ENCODE data around the gene ZBTB17.

ZBTB17 gene

GRCh38 chr1:15950763-15951295 lies 25.1 kb downstream of the ZBTB17 start:
- TF ChIP-seq SPI1 (IDR thresholded peaks at IDR 0.05; ENCODE audit: low read depth, low read length), result no peak
- TF ChIP-seq POU2F2 (IDR thresholded peaks at IDR 0.05; ENCODE audit: low read depth, low read length), result no peak
- no peak for TF ChIP-seq POLR2A (IDR thresholded peaks at IDR 0.05; ENCODE audit: low read depth, low read length)
- TF ChIP-seq TAF1 (IDR thresholded peaks at IDR 0.05; ENCODE audit: low read depth, low read length), result no peak
- no peak for TF ChIP-seq PAX5 (IDR thresholded peaks at IDR 0.05; ENCODE audit: insufficient read depth, low read length, severe bottlenecking)
- TF ChIP-seq POLR2AphosphoS5 (IDR thresholded peaks at IDR 0.05; ENCODE audit: low read depth, low read length), result no peak
- peak; percentile 59 for FAIRE-seq
- no peak for DNase-seq (ENCODE audit: insufficient read length, low spot score)

GRCh38 chr1:15950302-15950701 lies 25.6 kb downstream of the ZBTB17 start:
- TF ChIP-seq POLR2A (IDR thresholded peaks at IDR 0.05; ENCODE audit: low read depth, low read length) (no peak), POU2F2 (IDR thresholded peaks at IDR 0.05; ENCODE audit: low read depth, low read length) (no peak), POLR2AphosphoS5 (IDR thresholded peaks at IDR 0.05; ENCODE audit: low read depth, low read length) (no peak), TAF1 (IDR thresholded peaks at IDR 0.05; ENCODE audit: low read depth, low read length) (no peak), PAX5 (IDR thresholded peaks at IDR 0.05; ENCODE audit: insufficient read depth, low read length, severe bottlenecking) (no peak), SPI1 (IDR thresholded peaks at IDR 0.05; ENCODE audit: low read depth, low read length) (no peak)
- FAIRE-seq, result no peak
- DNase-seq (ENCODE audit: insufficient read length, low spot score), result no peak

DNA sequence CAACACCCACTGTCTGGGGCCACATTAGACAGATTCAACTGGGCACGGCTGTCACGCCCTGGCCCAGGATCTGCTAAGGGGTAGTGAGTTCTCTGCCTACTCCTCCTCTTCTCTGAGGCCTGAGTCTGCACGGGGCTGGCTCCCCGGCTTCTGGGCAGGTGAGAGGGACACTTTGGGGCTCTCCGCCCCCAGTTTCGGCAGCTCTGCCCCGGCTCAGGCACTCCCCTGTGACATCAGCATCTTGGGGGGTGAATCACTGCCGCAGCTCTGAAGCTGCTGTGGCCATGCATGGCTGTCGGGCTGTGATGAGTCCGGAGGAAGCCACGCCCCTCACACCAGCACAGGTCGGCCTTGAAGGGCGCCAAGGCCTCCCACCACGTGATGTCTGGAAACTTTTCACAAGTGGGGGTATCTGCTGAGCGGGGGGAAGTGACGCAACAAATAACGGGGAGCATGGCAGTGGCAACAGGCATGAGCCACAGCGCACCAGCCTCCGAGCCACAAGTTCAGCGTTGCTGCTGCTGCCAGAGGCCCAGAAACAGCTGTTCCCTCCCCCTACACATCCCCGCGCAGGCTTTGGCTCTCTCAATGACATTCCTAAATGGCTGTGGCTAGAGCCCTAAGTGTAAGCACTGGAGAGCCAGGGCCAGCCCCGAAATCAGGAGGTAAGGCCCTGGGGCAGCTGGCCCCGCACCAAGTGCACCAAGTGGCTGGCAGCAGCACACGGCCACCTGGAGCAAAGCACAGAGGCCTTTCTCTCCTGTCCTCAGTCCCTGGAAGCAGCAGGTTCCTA lies 26.3 kb downstream of the ZBTB17 start:
- DNase-seq (ENCODE audit: insufficient read length, low spot score) (peak; percentile 91), FAIRE-seq (peak; percentile 99)
- TF ChIP-seq POLR2AphosphoS5 (IDR thresholded peaks at IDR 0.05; ENCODE audit: low read depth, low read length), result no peak
- peak; percentile 12 for TF ChIP-seq PAX5 (IDR thresholded peaks at IDR 0.05; ENCODE audit: insufficient read depth, low read length, severe bottlenecking)
- no peak; the same call in 1 of the 2 replicates for TF ChIP-seq POLR2A (IDR thresholded peaks at IDR 0.05; ENCODE audit: low read depth, low read length)

- DNase-seq (ENCODE audit: insufficient read length, low spot score), result no peak
- TF ChIP-seq SPI1 (IDR thresholded peaks at IDR 0.05; ENCODE audit: low read depth, low read length), result no peak
- TF ChIP-seq PAX5 (IDR thresholded peaks at IDR 0.05; ENCODE audit: insufficient read depth, low read length, severe bottlenecking), result no peak
- TF ChIP-seq POU2F2 (IDR thresholded peaks at IDR 0.05; ENCODE audit: low read depth, low read length), result no peak
- no peak for TF ChIP-seq POLR2AphosphoS5 (IDR thresholded peaks at IDR 0.05; ENCODE audit: low read depth, low read length)
- TF ChIP-seq TAF1 (IDR thresholded peaks at IDR 0.05; ENCODE audit: low read depth, low read length), result 0 out of 2 replicates have a peak, but pooled peaks have one; percentile 24
- 0 out of 2 replicates have a peak, but pooled peaks have one; percentile 20 for TF ChIP-seq POLR2A (IDR thresholded peaks at IDR 0.05; ENCODE audit: low read depth, low read length)
- no peak for FAIRE-seq
Measured at GRCh38 chr1:15948595-15949452, 27.1 kb downstream of the ZBTB17 start.

- TF ChIP-seq POU2F2 (IDR thresholded peaks at IDR 0.05; ENCODE audit: low read depth, low read length) (no peak), TAF1 (IDR thresholded peaks at IDR 0.05; ENCODE audit: low read depth, low read length) (no peak), POLR2AphosphoS5 (IDR thresholded peaks at IDR 0.05; ENCODE audit: low read depth, low read length) (no peak), POLR2A (IDR thresholded peaks at IDR 0.05; ENCODE audit: low read depth, low read length) (no peak), PAX5 (IDR thresholded peaks at IDR 0.05; ENCODE audit: insufficient read depth, low read length, severe bottlenecking) (no peak), SPI1 (IDR thresholded peaks at IDR 0.05; ENCODE audit: low read depth, low read length) (no peak)
- no peak for FAIRE-seq
- DNase-seq (ENCODE audit: insufficient read length, low spot score), result no peak
Measured at GRCh38 chr1:15948091-15948591, 27.8 kb downstream of the ZBTB17 start.

DNA sequence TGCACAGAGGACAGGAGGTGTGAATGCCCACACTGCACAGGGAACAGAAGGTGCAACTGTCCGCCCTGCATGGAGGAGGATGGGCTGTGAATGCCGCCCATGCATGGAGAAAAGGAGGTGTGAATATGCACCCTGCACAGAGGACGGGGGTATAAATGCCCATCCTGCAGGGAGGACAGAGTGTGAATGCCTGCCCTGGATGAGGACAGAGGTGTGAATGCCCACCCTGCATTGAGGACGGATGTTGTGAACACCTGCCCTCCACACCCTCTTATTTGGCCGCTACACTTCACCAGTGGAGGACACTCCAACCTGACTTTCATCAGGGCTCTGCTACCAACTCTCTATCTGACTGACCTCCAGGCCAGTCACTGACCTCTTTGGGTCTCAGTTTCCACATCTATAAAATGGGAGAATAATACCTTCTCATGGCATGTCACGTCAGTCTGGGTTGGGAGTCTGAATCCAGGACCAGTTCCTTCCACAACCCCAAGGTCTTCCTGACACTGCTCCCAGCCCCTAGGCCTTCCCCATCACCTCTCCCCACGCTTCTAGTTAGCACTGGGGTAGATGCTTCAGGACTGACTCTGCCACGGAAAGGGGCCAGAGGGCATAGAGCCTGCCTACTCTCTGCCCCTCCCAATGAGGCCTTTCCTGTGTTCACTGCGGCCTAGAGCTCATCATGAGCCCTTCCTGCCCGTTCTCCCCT lies 28.4 kb downstream of the ZBTB17 start:
- TF ChIP-seq POU2F2 (IDR thresholded peaks at IDR 0.05; ENCODE audit: low read depth, low read length), result no peak
- TF ChIP-seq SPI1 (IDR thresholded peaks at IDR 0.05; ENCODE audit: low read depth, low read length), result no peak
- no peak for TF ChIP-seq TAF1 (IDR thresholded peaks at IDR 0.05; ENCODE audit: low read depth, low read length)
- TF ChIP-seq POLR2A (IDR thresholded peaks at IDR 0.05; ENCODE audit: low read depth, low read length), result no peak
- no peak for TF ChIP-seq PAX5 (IDR thresholded peaks at IDR 0.05; ENCODE audit: insufficient read depth, low read length, severe bottlenecking)
- no peak for TF ChIP-seq POLR2AphosphoS5 (IDR thresholded peaks at IDR 0.05; ENCODE audit: low read depth, low read length)
- no peak for DNase-seq (ENCODE audit: insufficient read length, low spot score)
- peak; percentile 28 for FAIRE-seq

DNA sequence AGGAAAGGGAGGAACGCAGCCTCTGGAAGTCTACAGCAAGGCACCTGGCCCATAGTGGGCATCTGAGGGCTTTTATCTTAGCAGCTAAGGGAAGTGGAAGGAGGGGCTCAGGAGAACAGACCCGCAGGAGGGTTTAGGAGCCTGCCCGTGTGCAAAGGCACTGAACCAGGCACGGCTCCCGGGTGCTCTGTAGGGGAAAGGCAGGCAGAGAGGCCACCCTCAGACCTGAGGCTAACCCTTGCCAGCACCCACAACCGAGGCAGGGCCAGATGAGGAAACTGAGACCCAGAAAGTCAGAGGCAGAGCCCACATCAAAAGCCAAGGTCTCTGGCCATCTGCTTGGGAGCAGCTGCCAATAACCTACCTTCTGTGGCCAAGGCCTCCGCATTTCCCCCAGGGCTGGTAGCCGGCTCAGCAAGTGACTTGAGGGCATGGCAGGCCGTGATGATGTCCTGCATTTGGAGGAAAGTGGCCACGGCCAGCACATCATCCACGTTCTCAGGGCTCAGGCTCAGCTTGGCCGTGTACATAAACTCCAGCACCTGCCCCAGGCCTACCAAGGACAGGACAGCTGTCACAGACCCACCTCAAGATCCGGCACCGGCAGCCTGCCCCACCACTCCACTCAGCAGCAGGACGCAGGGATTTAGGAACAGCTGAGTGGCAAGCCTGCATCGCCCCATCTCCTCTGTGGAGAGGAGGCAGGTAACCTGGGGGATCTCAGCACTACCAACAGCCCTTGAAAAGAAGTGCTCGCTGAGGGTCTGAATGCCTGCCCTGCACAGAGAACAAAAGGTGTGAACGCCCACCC lies 29.1 kb downstream of the ZBTB17 start:
- no peak for FAIRE-seq
- no peak for TF ChIP-seq PAX5 (IDR thresholded peaks at IDR 0.05; ENCODE audit: insufficient read depth, low read length, severe bottlenecking)
- no peak for DNase-seq (ENCODE audit: insufficient read length, low spot score)

DNA sequence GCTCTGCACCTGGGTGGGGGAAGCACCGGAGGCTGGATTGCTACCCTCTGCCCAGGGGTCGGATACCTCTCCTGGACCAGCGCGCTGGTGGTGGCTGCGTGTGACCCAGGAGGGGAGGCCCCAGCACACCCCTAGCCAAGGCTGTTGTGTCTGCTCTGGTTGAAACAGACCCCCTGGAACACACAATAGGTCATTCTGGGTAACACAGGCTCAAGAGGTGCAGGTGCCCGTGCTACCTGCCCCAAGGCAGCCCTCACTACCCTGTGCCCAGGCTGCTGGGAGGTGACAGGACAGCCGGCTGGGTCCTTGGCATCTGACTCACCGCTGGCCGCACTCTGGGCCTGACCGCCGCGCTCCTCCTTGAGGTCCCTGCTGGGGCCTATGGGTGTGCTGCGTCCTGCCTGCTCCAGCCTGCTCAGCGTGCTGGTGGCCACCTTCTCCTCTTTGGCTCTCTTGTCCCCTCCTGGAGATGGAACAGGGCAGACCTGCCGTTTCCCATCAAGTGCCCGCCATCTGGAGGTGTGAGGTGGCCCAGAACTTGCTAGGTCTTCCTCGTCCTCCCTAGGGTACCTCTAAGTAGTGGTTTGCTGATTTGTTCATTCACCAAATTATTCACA lies 30.0 kb downstream of the ZBTB17 start:
- FAIRE-seq, result no peak
- TF ChIP-seq POLR2A (IDR thresholded peaks at IDR 0.05; ENCODE audit: low read depth, low read length) (no peak), PAX5 (IDR thresholded peaks at IDR 0.05; ENCODE audit: insufficient read depth, low read length, severe bottlenecking) (no peak), POU2F2 (IDR thresholded peaks at IDR 0.05; ENCODE audit: low read depth, low read length) (no peak), POLR2AphosphoS5 (IDR thresholded peaks at IDR 0.05; ENCODE audit: low read depth, low read length) (no peak), SPI1 (IDR thresholded peaks at IDR 0.05; ENCODE audit: low read depth, low read length) (no peak), TAF1 (IDR thresholded peaks at IDR 0.05; ENCODE audit: low read depth, low read length) (no peak)
- no peak for DNase-seq (ENCODE audit: insufficient read length, low spot score)
